HS-27A (cell line): ENCODE measurements around the gene FHAD1.

Experiments used
- DNase-seq: peaks from one replicate; pipeline ENCODE4 v3.0.0-alpha.2; 2012; ENCODE audit warnings: low read depth, missing footprints

FHAD1 gene

DNA sequence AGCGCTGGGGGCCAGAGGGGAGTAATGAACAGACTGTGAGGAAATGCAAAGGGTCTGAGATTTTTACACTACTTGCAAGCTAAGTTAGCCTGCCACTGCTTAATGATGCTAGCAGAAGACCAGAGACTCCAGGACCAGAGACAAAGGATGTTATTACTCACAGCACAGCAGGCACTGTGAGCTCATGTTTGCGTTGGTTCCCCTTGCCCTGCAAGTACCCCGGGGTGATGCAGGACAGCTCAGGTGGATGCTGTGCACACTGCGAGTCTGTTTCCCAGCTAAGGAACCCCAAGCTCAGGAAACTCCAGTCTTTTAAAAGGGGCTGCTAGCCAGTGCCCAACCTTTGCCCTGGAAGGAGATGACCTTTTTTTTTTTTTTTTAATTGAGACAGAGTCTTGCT lies 1.2 kb downstream of the FHAD1 start:
- DNase-seq = no peak

DNA sequence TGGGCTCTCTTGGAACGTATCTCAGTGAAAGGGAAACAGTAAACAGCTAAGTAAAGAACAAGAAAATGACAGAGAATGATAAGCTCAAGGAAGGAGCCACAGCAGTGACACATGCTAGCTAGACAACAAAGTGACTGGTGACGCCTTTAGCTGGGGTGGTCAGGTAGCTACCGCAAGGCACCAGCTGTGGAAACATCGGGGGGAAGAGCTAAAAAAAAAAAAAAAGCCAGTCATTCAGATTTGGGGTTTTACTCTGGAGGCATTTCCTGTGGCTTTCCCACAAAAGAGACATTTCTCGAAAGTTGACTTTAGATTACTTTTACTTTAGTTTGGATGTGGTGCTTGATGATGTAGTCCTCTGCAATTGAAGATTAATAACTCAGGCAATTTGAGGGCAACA lies 2.1 kb downstream of the FHAD1 start:
- DNase-seq = no peak

DNA sequence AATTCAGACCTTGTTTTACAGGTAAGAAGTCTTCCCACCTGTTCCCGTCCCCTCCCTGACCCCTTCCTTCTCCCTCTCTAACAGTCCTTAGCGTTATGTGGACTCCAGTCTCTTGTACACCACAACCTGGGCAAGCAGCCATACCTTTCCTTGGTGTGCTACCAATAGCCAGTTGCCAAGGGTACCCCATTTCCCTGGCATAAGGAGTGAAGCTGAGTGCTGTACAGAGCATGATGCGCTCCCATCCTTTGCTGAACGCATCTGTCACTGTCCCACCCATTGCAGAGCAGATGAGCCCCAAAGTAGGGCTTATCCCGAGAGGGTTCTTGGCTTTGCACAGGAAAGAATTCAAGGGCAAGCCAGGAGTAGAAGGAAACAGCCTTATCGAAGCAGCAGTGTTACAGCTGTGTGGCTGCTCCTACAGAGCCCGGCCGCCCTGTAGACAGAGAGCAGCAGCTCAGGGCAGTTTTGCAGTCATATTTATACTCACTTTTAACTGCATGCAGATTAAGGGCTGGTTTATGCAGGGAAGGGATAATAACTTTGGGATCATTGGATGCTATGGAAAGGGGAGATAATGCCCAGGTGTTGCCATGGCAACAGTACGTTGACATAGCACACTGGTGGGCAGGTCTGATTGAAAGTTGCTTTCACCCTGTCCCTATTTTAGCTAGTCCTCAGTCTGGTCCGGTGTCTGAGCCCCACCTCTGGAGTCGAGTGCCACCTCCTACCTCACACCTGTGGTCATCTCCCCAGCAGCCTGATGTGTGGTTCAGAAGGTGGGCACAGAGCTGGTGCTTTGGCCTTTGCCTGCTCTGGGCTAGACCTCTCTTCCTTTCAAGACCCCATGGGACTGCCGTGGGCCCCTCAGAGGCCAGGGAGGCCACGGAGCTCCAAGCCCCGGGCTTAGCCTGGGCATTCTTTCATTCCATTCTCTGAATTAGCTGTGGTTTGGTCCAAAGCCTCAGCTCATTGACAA lies 5.1 kb downstream of the FHAD1 start:
- DNase-seq = no peak

DNA sequence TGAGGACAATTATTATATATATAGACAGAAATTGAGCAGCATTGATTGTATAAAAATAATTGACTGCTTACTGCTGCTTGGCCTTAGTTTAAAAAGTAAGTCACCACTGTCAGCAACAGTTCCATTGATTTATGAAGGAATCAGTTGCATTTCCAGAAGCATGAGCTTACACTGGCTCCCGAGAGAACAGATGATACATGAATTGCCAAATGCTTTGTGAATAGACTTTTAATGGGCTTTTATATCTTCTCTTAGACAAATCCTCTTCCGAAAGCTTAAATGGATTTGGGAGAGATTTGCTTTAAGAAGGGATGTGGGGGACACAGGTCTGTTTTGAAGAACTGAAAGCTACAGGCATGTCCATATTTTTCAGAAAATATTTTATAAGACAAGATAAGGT lies 7.5 kb downstream of the FHAD1 start:
- DNase-seq = no peak

DNA sequence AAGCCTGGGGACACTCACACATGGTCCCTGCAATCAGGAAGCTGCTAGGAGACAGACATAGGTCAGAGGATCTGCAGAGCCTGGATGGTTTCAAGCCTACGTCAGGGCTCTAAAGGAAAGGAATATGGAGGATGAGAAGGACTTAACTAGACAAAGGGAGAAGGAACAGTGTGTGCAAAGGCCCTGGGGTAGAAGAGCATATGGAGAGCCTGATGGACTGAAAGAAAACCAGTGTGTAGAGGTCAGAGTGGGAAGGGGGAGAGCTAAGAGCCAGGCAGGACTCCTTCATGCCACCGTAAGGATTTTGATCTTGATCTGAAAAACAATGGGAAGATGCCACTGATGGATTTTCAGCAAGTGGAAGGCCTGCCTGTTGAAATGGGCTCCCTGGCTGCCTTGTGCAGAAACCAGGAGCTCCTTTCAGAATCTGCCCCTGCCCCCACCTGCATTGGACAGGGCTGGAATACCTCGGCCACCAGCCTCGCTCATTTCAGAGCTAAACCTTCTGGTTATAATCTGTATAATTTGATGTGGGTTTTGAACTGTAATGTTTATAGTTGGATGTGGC lies 8.6 kb downstream of the FHAD1 start:
- DNase-seq = no peak

DNA sequence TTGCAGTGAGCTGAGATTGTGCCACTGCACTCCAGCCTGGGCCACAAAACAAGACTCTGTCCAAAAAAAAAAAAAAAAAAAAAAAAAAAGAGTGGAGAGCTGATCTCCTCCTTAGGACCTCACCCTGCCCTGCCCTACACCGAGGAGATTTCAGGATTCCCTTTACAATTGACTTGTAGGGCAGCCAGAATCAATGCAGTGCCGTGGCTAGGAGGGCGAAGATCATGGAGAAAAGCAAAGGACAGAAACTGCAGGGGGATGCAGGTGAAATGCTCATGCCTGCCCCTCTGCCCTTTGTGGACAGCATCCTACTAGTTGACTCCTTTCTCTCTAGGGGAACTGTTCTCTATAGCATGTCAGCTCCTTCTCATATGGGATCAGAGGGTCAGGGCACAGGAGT lies 9.6 kb downstream of the FHAD1 start:
- no peak for DNase-seq

DNA sequence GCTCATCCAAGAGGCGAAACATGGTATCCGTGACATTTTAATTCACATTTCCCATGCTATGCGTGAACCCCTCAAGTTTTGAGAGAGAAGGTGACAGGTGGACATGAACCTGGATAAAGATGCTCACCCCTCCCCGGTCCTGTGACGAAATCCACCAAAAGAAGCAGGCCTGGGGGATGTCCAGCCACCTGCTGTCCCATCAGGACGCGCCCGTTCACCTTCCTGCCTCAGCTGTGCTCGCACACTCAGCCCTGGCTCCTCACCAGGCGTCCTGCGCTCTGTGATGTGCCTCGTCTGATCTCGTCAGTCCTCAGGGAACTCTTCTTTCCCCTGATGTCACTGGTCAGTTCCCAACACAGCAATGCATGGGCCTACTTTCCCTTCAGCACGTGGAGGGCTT lies 10.3 kb downstream of the FHAD1 start:
- DNase-seq = no peak

DNA sequence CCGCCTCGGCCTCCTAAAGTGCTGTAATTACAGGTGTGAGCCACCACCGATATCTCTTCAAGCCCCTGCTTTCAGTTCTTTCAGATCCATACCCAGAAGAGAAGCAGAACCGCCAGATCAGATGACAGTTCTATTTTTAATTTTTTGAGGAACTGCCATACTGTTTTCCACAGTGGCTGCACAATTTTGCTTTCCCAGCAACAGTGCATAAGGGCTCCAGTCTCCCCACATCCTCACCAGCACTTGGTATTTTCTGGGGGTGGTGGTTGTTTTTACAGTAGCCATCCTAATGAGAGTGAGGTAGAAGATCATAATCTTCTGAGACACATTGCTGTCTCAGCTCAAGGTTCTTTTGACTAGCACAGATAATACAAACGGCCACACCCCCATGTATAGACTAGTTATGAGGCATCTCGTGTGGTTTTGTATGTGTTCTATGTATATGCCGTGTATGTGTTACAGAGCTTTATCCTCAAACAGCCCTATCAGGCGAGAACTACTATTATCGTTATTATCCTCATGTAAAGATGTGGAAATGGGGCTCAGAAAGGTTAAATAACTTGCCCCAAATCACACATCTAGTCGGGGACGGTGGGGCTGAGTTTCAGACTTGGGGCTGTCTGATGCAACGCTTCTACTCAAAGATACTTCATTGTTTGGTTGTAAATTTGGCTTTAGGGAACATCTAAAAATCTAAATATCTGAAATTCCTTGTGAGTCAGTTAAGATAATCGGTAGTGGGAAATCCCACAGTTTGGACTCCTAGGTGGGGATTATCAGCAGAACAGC lies 12.0 kb downstream of the FHAD1 start:
- DNase-seq = no peak

DNA sequence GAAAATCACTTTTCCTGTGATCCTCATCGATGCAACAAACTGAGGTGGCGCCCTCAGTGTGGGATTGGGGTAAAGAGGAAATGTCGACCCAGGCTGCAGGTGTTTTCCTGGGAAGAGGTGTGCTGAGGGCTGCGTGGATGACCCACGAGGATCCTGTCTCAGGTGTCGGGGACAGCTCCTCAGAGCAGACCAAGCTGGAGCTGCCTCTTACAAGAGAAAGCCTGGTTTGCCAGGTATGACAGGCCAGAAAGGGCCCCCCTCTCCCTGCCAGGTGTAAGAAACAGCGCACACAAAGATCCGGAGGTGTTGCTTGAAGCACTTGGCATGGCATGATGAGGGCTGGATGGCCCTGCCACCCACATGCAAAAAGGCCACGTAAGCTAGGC lies 12.6 kb downstream of the FHAD1 start:
- DNase-seq = no peak

DNA sequence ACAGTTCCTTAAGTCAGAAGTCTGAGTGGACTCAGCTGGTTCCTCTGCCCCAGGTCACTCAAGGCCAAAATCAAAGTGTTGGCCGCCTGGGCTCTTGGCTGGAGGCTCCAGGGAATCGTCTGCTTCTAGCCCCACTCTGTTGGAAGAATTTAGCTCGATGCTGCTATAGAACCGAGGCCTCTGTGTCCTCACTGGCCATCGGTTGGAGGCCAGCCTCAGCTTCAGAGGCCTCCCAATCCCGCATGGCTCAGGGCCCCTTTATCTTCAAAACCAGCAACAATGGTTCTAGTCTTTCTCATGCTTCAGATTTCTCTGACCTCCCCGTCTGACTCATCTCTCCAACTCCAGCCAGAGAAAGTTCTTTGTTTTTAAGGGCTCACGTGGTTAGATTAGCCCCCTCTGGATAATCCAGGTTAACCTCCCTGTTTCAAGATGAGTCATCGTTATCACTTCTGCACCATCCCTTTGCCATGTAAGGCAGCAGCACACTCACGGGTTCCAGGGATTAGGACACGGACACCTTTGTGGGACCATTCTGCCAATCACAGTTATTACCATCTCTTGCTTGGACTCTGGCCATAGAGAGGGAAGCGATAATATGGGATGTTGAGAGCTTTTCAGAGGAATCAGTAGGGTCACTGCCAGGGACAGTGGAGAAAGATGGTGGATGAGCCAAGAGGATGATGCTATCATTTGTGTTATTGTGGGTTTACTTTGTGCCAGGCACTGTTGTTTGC lies 13.6 kb downstream of the FHAD1 start:
- no peak for DNase-seq

DNA sequence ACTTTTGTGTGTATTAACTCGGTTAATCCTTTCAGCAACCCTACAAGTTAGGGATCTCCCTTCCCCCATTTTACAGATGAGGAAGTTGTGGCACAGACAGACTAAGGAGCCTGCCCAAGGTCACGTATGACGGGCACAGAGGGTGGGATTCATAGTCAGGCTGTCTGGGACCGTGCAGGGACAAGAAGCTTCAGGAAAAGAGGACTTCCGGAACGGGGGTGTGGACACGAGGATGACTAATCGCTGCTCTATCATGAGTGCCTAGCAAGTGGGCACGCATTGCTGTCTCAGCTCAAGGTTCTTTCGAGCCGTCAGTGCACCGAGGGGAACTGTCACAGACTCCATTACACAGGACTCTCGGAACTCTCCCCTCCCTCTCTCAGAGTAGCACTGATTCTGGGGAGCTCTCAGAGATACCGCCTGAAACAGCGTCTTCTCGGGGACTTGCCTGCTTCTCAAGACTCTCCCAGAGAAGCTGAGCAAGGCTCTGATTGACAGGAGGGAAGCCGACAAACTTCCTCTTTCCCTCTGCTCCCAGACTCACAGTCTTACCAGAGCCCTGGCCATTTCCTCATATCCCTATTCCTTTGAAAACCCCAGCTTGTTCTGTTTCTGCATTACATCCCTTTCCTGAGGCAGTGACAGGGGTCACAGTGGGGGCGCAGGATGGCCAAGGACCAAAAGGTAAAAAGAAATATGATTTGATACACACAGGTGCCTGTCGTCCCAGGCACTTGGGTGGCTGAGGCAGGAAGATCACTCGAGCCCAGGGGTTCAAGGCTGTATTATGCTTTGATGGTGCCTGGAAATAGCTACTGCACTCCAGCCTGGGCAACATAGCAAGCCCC lies 14.4 kb downstream of the FHAD1 start:
- DNase-seq = no peak

DNA sequence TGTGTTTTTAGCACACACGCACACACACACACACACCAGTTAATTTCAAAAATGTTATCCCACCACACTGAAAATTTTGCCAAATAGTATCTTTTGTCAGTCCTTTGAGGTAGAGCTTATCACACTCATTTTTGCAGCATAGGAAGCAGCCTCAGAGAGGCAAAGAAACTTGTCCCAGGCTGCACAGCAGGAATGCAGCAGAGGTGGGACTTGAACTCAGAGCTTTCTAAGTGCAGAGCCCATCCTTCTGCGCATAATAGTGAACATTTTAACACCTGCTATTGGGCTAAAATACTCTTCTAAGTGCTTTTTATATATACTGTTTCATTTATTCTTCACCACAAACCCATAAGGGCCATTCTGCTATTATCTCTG lies 15.0 kb downstream of the FHAD1 start:
- DNase-seq = no peak

DNA sequence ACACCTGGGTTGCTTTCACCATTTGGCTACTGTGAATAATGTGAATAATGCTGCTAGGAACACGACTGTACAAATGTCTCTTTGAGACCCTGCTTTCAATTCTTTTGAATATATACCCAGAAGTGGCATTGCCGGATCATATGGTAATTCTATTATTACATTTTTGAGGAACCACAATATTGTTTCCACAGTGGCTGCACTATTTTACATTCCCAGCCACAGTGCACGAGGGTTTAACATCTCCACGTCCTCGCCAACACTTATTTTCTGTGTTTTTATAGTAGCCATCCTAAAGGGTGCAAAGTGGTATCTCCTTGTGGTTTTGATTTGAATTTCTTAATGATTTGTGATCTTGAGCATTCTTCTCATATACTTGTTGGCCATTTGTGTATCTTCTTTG lies 15.7 kb downstream of the FHAD1 start:
- DNase-seq = no peak

DNA sequence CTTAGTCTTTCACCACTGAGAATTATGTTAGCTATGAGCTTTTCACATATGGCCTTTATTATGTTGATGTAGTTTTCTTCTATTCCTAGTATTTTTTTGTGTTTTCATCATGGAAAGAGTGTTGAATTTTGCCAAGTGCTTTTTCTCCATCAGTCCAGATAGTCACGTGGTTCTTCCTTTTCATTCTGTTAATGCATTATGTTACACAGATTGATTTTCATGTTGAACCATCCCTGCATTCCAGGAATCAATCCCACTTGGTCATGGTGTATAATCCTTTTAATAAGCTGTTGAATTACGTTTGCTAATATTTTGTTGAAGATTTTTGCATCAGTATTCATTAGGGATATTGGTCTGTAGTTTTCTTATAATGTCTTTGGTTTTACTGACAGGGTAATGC lies 17.7 kb downstream of the FHAD1 start:
- DNase-seq = no peak

DNA sequence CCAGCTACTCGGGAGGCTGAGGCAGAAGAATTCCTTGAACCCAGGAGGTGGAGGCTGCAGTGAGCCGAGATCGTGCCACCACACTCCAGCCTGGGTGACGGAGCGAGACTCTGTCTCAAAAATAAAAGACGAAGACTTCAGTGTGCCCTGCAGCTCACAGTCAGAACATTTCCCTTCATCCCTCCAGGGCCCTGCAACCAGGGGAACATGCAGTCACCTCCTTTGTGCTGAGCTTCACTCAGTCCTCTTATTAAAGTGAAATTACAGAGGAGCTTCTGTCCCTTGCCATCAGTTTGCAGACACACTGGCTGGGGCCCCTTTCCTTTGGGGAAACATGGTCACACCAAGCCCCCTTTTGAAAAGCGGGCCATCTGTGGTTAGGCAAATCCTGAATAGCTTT lies 24.2 kb downstream of the FHAD1 start:
- DNase-seq = no peak

DNA sequence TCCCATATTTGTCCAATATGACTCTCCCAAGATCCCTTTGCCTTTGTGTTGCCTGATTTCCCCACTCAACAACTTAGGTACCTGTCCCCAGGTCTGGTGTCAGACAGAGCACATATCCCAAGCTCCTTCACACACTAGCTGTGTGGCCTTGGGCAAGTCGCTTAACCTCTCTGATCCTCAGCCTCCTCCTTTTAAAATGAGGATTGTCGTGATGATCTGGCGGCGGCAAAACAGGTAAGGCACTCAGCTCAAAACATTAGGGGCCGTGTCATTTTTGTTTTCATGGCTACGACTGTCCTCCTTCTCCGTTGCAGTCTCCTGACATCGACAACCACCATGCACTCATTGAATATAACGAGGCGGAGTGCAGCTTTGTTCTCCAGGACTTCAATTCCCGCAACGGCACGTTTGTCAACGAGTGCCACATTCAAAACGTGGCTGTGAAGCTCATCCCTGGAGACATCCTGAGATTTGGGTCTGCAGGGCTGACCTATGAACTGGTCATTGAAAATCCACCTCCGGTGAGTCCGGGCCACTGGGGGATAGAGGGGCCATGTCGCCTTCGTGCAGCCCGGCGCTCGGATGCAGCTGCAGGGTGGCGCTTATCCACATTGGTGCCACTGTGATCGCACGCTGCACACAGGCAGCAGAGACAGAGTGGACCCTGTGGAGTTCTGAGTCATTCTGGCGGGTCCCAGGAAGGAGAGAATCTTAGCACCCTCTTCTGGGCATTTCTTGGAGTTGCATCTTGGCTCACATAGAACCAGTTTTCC lies 25.2 kb downstream of the FHAD1 start:
- DNase-seq = peak; percentile 59

DNA sequence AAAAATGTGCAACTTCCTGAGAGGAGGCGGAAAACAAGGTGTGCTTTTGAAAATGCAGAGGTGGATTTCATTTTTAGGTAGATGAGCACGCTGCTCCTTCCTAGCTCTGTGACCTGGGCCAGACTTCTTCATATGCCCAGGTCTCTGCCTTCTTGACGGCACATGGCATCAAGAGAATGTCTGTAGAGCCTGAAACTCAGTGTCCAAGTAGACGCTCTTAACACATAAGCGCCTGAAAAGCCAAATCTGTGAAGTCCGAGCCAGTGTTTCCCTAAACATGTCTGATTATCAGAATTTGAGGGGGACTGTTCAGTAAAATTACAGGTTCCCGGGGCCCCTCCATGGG lies 25.7 kb downstream of the FHAD1 start:
- no peak for DNase-seq

DNA sequence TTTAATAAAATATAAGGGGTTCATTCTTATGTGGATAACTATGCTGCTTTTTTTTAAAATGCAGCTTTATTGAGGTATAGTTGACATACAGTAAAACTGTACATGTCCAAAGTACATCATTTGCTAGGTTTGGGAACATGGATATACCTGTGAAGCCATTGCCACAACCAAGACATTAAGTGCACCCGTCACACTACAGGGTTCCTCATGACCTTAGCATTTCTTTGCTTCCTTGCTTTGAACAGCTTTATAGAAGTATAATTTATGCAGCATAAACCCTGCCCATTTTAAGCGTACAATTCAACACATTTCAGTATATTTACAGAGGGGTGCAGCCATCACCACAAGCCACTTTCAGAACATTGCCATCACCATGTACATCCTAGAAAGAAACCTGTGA lies 26.3 kb downstream of the FHAD1 start:
- DNase-seq = no peak

DNA sequence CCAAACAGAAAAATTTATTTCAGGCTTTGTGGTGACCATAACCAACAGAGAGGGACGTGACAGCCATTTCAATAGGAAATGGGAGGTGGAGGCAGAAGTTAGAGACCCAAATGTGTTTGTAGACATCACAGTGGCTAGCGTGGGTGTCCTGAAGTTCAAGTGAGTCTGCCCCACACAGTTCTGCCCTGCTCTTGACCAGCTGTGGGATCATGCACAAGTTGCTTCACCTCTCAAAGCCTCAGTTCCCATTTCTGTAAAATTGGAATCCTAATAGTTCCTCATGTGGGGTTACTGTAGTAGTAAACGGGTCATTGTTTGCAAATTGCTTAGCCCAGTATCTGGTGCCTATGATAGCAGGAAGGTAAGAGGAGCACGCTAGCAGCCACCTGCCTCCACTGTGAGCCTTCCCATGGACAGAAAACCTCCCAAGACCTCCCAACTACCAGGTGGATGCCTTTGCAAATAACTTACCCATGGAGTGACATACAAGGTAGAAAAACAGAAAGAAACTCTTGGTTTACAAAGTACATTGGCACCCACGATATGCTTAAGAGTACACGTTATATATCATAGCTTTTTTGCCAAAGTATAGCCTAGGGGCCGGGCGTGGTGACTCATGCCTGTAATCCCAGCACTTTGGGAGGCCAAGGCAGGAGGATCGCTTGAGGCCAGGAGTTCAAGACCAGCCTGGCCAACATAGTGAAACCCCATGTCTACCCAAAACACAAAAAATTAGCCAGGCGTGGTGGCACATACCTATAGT lies 29.1 kb downstream of the FHAD1 start:
- no peak for DNase-seq
